ENCODE measurements around the gene VAMP3.

VAMP3 gene

GRCh38 chr1:7813677-7814373 lies 42.7 kb downstream of the VAMP3 start:
- Mint-ChIP-seq H3K27me3 (ENCODE audit: low read depth) (no peaks in the 10 kb centered on the region), H3K9me3 (peaks cover 24% of the 10 kb centered on the region), H3K4me1 (no peaks in the 10 kb centered on the region), H3K36me3 (ENCODE audit: low read depth) (peaks cover 40% of the 10 kb centered on the region), H3K27ac (no peak overlapping the region), H3K4me3 (no peak overlapping the region)
- TF ChIP-seq CTCF (IDR thresholded peaks at IDR 0.05; ENCODE audit: unreplicated experiment in 3 of 3): no peak

GRCh38 chr1:7821282-7821681 lies 50.2 kb downstream of the VAMP3 start:
- no peaks in the 10 kb centered on the region for H3K9me3 Mint-ChIP-seq
- H3K27me3 Mint-ChIP-seq (ENCODE audit: low read depth): no peaks in the 10 kb centered on the region
- H3K4me3 Mint-ChIP-seq: no peak overlapping the region
- H3K27ac Mint-ChIP-seq: no peak overlapping the region
- H3K36me3 Mint-ChIP-seq (ENCODE audit: low read depth): peaks cover 19% of the 10 kb centered on the region
- H3K4me1 Mint-ChIP-seq: no peaks in the 10 kb centered on the region
- no peak for TF ChIP-seq CTCF (IDR thresholded peaks at IDR 0.05; ENCODE audit: unreplicated experiment in 3 of 3)

GRCh38 chr1:7824701-7825100 lies 53.6 kb downstream of the VAMP3 start:
- no peak overlapping the region for H3K4me3 Mint-ChIP-seq
- H3K27me3 Mint-ChIP-seq (ENCODE audit: low read depth): no peaks in the 10 kb centered on the region
- no peaks in the 10 kb centered on the region for H3K9me3 Mint-ChIP-seq
- peaks cover 32% of the 10 kb centered on the region for H3K36me3 Mint-ChIP-seq (ENCODE audit: low read depth)
- TF ChIP-seq CTCF (IDR thresholded peaks at IDR 0.05; ENCODE audit: unreplicated experiment in 3 of 3): no peak
- H3K27ac Mint-ChIP-seq: no peak overlapping the region
- no peaks in the 10 kb centered on the region for H3K4me1 Mint-ChIP-seq

- Mint-ChIP-seq H3K27me3 (ENCODE audit: low read depth) (no peaks in the 10 kb centered on the region), H3K4me3 (no peak overlapping the region), H3K36me3 (ENCODE audit: low read depth) (peaks cover 27% of the 10 kb centered on the region), H3K9me3 (no peaks in the 10 kb centered on the region), H3K27ac (no peak overlapping the region), H3K4me1 (no peaks in the 10 kb centered on the region)
- no peak for TF ChIP-seq CTCF (IDR thresholded peaks at IDR 0.05; ENCODE audit: unreplicated experiment in 3 of 3)
These were observed 55.3 kb downstream of the VAMP3 start for GRCh38 chr1:7826363-7826762.

GRCh38 chr1:7827126-7827955 lies 56.2 kb downstream of the VAMP3 start:
- no peaks in the 10 kb centered on the region for H3K4me1 Mint-ChIP-seq
- H3K4me3 Mint-ChIP-seq: no peak overlapping the region
- no peaks in the 10 kb centered on the region for H3K27me3 Mint-ChIP-seq (ENCODE audit: low read depth)
- no peak for TF ChIP-seq CTCF (IDR thresholded peaks at IDR 0.05; ENCODE audit: unreplicated experiment in 3 of 3)
- H3K9me3 Mint-ChIP-seq: no peaks in the 10 kb centered on the region
- H3K36me3 Mint-ChIP-seq (ENCODE audit: low read depth): peaks cover 23% of the 10 kb centered on the region
- H3K27ac Mint-ChIP-seq: no peak overlapping the region

Measured in nephron (organoid).